H1 (cell line): ENCODE data around the gene PRADC1. TPM values are rescaled to one million over a fixed set of nuclear protein-coding genes. Genes with fewer than 3 reads are reported as not detected.
"Not testable (repeated sequence)": the region's sequence is repeated elsewhere in the genome, so short reads cannot be mapped to it uniquely, and the experiment has no call there.

Source experiments
- CTCF ChIA-PET: fragments of 300-600 bp; sonication (Branson Sonifier 250); formaldehyde crosslinking; loops from one replicate; lab custom pipeline; 2021; ENCODE audit not compliant: partially characterized antibody; lab: Charles Lee
- POLR2A ChIA-PET: fragments of 300-600 bp; sonication (Branson Sonifier 250); formaldehyde crosslinking; loops from one replicate; lab custom pipeline; 2021; ENCODE audit warnings: inconsistent platforms; ENCODE audit not compliant: partially characterized antibody; lab: Charles Lee
- DNase-seq, 2 experiments: peaks; one replicate each; pipeline versions ENCODE4 v3.0.0 to v3.0.0-alpha.2; 2010 to 2022; ENCODE audit warnings: low spot score in 2 of 2, low read depth in 1 of 2, mixed read lengths in 1 of 2
- FAIRE-seq: peaks from 2 replicates; lab custom pipeline; 2011; peaks lifted over from hg19 to GRCh38; lab: Jason Lieb, UNC
- H2AFZ ChIP-seq: 2 replicates; pipeline ENCODE4 v1.8.1; 2012; ENCODE audit warnings: low read length, inconsistent platforms
- H2AK5ac ChIP-seq: 2 replicates; pipeline ENCODE4 v1.6.1; 2013; ENCODE audit warnings: low read depth, low read length
- H2BK120ac ChIP-seq: replicated peaks from 2 replicates; pipeline ENCODE3; 2013; ENCODE audit warnings: low read depth, low read length, inconsistent platforms
- H2BK12ac ChIP-seq: 2 replicates; pipeline ENCODE4 v1.6.1; 2013; ENCODE audit warnings: low read depth, low read length
- H2BK15ac ChIP-seq: 2 replicates; pipeline ENCODE4 v1.6.1; 2013; ENCODE audit warnings: low read length
- H2BK20ac ChIP-seq: 2 replicates; pipeline ENCODE4 v1.6.1; 2013; ENCODE audit warnings: low read length
- H2BK5ac ChIP-seq: 2 replicates; pipeline ENCODE4 v1.6.1; 2013; ENCODE audit warnings: low read depth, low read length
- H3K14ac ChIP-seq: 2 replicates; pipeline ENCODE4 v1.6.1; 2013; ENCODE audit warnings: inconsistent platforms; ENCODE audit not compliant: insufficient read length
- H3K18ac ChIP-seq: 2 replicates; pipeline ENCODE4 v1.6.1; 2013; ENCODE audit warnings: low read length; ENCODE audit errors: extremely low read depth
- H3K23ac ChIP-seq: 2 replicates; pipeline ENCODE4 v1.6.1; 2013; ENCODE audit warnings: inconsistent platforms; ENCODE audit not compliant: insufficient read length
- H3K23me2 ChIP-seq: 2 replicates; pipeline ENCODE4 v1.6.1; 2013; ENCODE audit warnings: low read depth, low read length
- H3K27ac ChIP-seq: 2 replicates; pipeline ENCODE4 v1.6.1; 2011; ENCODE audit warnings: low read depth, low read length, inconsistent platforms
- H3K27me3 ChIP-seq, 4 experiments: replicated peaks in 1 of 4; 1 replicate in 1 of 4; 2 replicates in 3 of 4; pipeline versions ENCODE4 v1.6.1 to v1.8.1; 2011 to 2013; ENCODE audit warnings: low read length in 3 of 4, mild to moderate bottlenecking in 3 of 4, inconsistent platforms in 2 of 4, mixed read lengths in 2 of 4, moderate library complexity in 1 of 4; ENCODE audit not compliant: control insufficient read depth in 3 of 4, insufficient read depth in 3 of 4; ENCODE audit errors: extremely low read depth in 1 of 4
- H3K36me3 ChIP-seq, 4 experiments: 2 replicates each; pipeline versions ENCODE4 v1.6.1 to v1.8.1; 2011 to 2013; ENCODE audit warnings: mild to moderate bottlenecking in 4 of 4, low read length in 3 of 4, moderate library complexity in 2 of 4, control low read depth in 1 of 4, inconsistent platforms in 1 of 4; ENCODE audit not compliant: insufficient read depth in 4 of 4, control insufficient read depth in 2 of 4
- H3K4ac ChIP-seq: replicated peaks from 2 replicates; pipeline ENCODE3; 2013; ENCODE audit warnings: low read length, low read depth, mixed read lengths, inconsistent platforms; ENCODE audit not compliant: insufficient read length
- H3K4me1 ChIP-seq, 4 experiments: replicated peaks in 1 of 4; 1 replicate in 1 of 4; 2 replicates in 3 of 4; pipeline versions ENCODE4 v1.6.1 to v1.8.1; 2011 to 2013; ENCODE audit warnings: low read length in 3 of 4, inconsistent platforms in 2 of 4, mixed read lengths in 1 of 4; ENCODE audit not compliant: insufficient read depth in 4 of 4, control insufficient read depth in 3 of 4
- H3K4me2 ChIP-seq, 2 experiments: 2 replicates each; pipeline versions ENCODE4 v1.6.1 to v1.8.1; 2011 to 2013; ENCODE audit warnings: low read depth in 2 of 2, low read length in 2 of 2, control low read depth in 1 of 2, inconsistent platforms in 1 of 2, mild to moderate bottlenecking in 1 of 2; ENCODE audit not compliant: insufficient read depth in 1 of 2
- H3K4me3 ChIP-seq, 4 experiments: fragments of 200-600, 300-600 bp in 1 of 4; sonication (generic), shearing (Covaris generic), sonication (Bioruptor Twin) in 1 of 4; 2 replicates each; pipeline versions ENCODE4 v1.5.1 to v1.8.1; 2011 to 2016; ENCODE audit warnings: low read length in 4 of 4, low read depth in 3 of 4, control low read depth in 2 of 4, inconsistent platforms in 2 of 4, mild to moderate bottlenecking in 2 of 4, mixed read lengths in 1 of 4, moderate library complexity in 1 of 4; ENCODE audit not compliant: insufficient read depth in 2 of 4; ENCODE audit errors: extremely low read depth in 1 of 4
- H3K56ac ChIP-seq: replicated peaks from 2 replicates; pipeline ENCODE3; 2013; ENCODE audit warnings: low read depth, mild to moderate bottlenecking, mixed read lengths, low read length, inconsistent platforms; ENCODE audit not compliant: insufficient read length
- H3K79me1 ChIP-seq: 2 replicates; pipeline ENCODE4 v1.6.1; 2013; ENCODE audit warnings: low read depth, low read length, control low read depth
- H3K79me2 ChIP-seq, 2 experiments: 2 replicates each; pipeline versions ENCODE4 v1.6.1 to v1.8.1; 2012 to 2013; ENCODE audit warnings: low read length in 2 of 2, mild to moderate bottlenecking in 2 of 2, inconsistent platforms in 1 of 2; ENCODE audit not compliant: insufficient read depth in 2 of 2, control insufficient read depth in 1 of 2
- H3K9ac ChIP-seq, 4 experiments: replicated peaks in 1 of 4; 1 replicate in 1 of 4; 2 replicates in 3 of 4; pipeline versions ENCODE4 v1.6.1 to v1.8.1; 2011 to 2013; ENCODE audit warnings: low read depth in 3 of 4, low read length in 3 of 4, control low read depth in 2 of 4, mild to moderate bottlenecking in 2 of 4, moderate library complexity in 2 of 4, inconsistent platforms in 1 of 4; ENCODE audit errors: extremely low read depth in 1 of 4
- H3K9me3 ChIP-seq, 2 experiments: 2 replicates each; pipeline versions ENCODE4 v1.6.1 to v1.8.1; 2012 to 2013; ENCODE audit warnings: mild to moderate bottlenecking in 2 of 2, moderate library complexity in 2 of 2, control low read depth in 1 of 2, inconsistent platforms in 1 of 2, low read depth in 1 of 2, low read length in 1 of 2, mixed read lengths in 1 of 2; ENCODE audit not compliant: insufficient read depth in 2 of 2
- H4K20me1 ChIP-seq, 2 experiments: replicated peaks in 1 of 2; 2 replicates each; pipeline versions ENCODE3 to v1.8.1; 2011 to 2013; ENCODE audit warnings: inconsistent platforms in 2 of 2, low read length in 2 of 2, mild to moderate bottlenecking in 1 of 2; ENCODE audit not compliant: insufficient read depth in 2 of 2, control insufficient read depth in 1 of 2
- H4K5ac ChIP-seq: 2 replicates; pipeline ENCODE4 v1.6.1; 2013; ENCODE audit warnings: low read length, low read depth, mixed read lengths, inconsistent platforms; ENCODE audit not compliant: insufficient read length
- H4K8ac ChIP-seq: 2 replicates; pipeline ENCODE4 v1.8.0; 2013; ENCODE audit warnings: mild to moderate bottlenecking, moderate library complexity, low read length, inconsistent platforms; ENCODE audit not compliant: insufficient read depth; ENCODE audit errors: extremely low read depth
- H4K91ac ChIP-seq: replicated peaks from 2 replicates; pipeline ENCODE3; 2013; ENCODE audit warnings: low read length, mixed read lengths, inconsistent platforms; ENCODE audit not compliant: insufficient read length
- WGBS, 2 experiments: shearing (Covaris generic) in 1 of 2; methylation state at CpG; one replicate each; pipeline versions ENCODE4 v1.1.6 to v1.1.7; 2013 to 2015; ENCODE audit warnings: low lambda C conversion rate in 2 of 2, mixed read lengths in 2 of 2, inconsistent platforms in 1 of 2, low coverage in 1 of 2, missing lambda C conversion rate in 1 of 2; ENCODE audit not compliant: insufficient replicate concordance in 2 of 2, insufficient coverage in 1 of 2, insufficient read length in 1 of 2; ENCODE audit errors: extremely low coverage in 1 of 2, missing lambda C conversion rate in 1 of 2; 5-methylcytosine and 5-hydroxymethylcytosine counted together
- polyA plus RNA-seq, 7 experiments: library from polyadenylated mRNA; depleted of rRNA in 3 of 7; stranded (reverse) in 5 of 7; unstranded in 2 of 7; fragments of >200 nt in 5 of 7; fragments of 200-250 nt in 2 of 7; gene quantifications; 1 replicate in 5 of 7; 2 replicates in 1 of 7; 4 replicates in 1 of 7; pipeline versions ENCODE4 v1.2.1 to v1.2.3, GENCODE V29; 2011 to 2013; ENCODE audit warnings: missing spikeins in 2 of 7, mixed read lengths in 2 of 7
- total RNA-seq: library from RNA; stranded (reverse); fragmentation: NEBNext Ultra II Directional; extraction: Animal tissue kit (Norgen Biotek cat#: 25700); gene quantifications from 2 replicates; pipeline ENCODE4 v1.2.1, GENCODE V29; 2021

The PRADC1 gene
- total and polyA plus RNA-seq, 2 of the 8 experiments (the other 6 are each of a cell fraction or from before 2014, with no cell fraction given) = 8.9 to 13.1 TPM

DNA sequence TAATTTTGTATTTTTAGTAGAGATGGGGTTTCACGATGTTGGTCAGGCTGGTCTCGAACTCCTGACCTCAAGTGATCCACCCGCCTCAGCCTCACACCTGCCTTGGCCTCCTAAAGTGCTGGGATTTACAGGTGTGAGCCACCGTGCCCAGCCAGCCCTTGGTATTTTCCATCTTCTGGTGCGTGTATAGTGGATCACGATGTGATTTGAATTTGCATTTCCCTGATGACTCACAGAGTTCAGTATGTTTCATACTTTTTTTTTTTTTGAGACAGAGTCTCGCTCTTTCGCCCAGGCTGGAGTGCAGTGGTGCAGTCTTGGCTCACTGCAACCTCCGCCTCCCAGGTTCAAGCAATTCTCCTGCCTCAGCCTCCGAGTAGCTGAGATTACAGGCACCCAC lies 32.8 kb downstream of the PRADC1 start:
- not testable (repeated sequence) for H3K14ac ChIP-seq, H4K20me1 ChIP-seq, H2BK120ac ChIP-seq, H2BK15ac ChIP-seq, H3K9me3 ChIP-seq, H3K36me3 ChIP-seq, H2BK5ac ChIP-seq, H2BK20ac ChIP-seq, H3K4me3 ChIP-seq, H4K8ac ChIP-seq, DNase-seq, H4K91ac ChIP-seq, H2BK12ac ChIP-seq, H3K79me1 ChIP-seq, H3K23ac ChIP-seq, H4K5ac ChIP-seq, H3K18ac ChIP-seq, FAIRE-seq, H2AK5ac ChIP-seq, H3K4me1 ChIP-seq, H3K4ac ChIP-seq, H3K4me2 ChIP-seq, H3K79me2 ChIP-seq, H3K56ac ChIP-seq, H3K27ac ChIP-seq, H2AFZ ChIP-seq, H3K9ac ChIP-seq
- Histone ChIP-seq H3K23me2 (peaks cover 10% of the 10 kb centered on the region), H3K27me3 (peaks cover 14 to 34% (median 25%) of the 10 kb centered on the region in 4 experiments)
- ChIA-PET CTCF (interaction anchor here (0.7 to 2.5 kb wide), 3 partner anchors 8 to 23 kb away, joined by 3 to 11 read pairs (median 4); no protein-coding TSS in a partner anchor), POLR2A (interaction anchor here (2.1 kb wide), 1 partner anchor 18 kb away, joined by 5 read pairs; no protein-coding TSS in a partner anchor)
- 96% methylated on average over 10 of the region's 10 CpGs; no CpG with 5 or more reads in 1 of the 2 experiments for WGBS, 2 experiments
